GM19193 (cell line): Measurements from ENCODE around the gene RAMAC.

ENCODE experiments used
- POLR2A ChIP-seq: IDR thresholded peaks from 4 replicates; pipeline ENCODE4 v1.6.1; 2011; ENCODE audit not compliant: insufficient read depth, insufficient read length; ENCODE audit errors: extremely low read depth

The RAMAC gene

DNA sequence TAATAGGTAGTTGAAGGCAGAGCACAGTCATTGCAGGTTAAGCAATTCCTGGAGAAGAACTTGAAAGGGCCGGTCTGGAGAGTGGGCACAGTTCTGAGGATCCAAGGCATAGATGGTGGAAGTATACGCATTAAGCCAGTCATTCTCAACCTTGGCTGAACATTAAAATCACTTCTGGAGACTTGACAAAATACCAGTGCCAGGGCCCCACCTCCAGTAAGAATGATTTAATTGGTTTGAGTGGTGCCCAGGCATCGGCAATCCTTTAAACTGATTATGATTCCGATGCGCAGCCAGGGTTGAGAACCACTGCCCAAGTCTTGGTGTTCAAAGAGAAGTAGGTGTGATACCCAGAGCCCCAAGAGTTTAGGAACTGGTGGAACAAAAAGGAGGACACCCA, 26.6 kb upstream of the RAMAC start:
- TF ChIP-seq POLR2A = no peak

DNA sequence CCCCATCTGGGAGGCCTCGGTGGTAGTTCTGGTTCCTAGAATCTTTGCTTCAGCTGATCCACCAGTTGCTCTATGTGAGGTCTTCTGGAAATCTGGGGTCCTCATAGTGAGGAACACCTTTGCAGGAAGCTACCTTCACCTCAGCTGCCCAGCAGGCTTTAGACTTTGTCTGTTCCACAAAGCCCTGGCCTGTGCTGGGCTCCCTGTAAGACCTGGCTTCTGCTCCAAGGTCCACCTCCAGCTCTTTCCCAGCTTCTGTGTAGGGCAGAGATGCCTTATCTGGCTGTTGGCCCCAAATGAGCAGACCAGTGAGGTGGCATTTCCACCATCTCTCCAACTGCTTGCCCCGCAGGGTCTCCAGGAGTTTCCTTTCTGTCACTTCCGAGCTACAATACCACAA, 25.2 kb upstream of the RAMAC start:
- TF ChIP-seq POLR2A = no peak

DNA sequence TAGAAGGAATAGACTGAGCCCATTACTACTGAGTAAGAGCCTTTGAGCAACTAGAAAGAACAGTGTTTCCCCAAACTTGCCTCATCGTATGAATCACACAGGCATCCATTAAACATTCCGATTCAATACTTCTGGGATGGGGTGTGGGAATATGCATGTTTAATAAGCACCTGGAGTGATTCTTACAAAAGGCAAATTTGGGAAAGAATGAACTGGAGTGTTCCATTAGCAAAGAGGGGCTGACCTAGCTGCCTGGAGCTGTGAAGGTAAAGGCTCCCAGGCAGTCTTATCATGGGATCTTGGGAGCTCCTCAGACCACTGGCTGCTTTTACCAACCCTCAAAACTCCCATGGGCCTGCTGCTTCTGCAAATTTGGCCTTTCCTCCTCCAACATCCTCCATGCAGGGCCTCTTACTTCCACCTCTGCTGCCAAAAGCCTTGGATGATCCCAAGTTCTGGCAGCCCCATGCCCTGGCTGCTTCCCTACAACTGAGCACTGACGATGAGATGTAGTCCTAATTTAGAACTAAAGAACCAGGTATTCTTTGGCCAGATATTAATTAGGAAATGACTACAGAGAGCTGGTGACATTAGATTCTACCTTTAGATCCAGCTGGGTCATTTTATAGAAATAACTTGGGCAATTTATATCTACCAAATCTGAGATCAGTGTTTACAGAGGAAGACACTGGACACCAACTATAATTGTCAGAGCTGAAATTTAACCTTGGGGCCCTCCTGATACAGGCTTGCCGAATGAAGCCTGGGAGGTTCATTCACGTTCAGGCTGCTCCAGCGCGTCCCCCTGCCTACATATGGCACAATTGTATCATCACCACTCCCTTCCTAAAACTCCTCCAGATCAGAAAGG, 22.3 kb upstream of the RAMAC start:
- no peak for TF ChIP-seq POLR2A

DNA sequence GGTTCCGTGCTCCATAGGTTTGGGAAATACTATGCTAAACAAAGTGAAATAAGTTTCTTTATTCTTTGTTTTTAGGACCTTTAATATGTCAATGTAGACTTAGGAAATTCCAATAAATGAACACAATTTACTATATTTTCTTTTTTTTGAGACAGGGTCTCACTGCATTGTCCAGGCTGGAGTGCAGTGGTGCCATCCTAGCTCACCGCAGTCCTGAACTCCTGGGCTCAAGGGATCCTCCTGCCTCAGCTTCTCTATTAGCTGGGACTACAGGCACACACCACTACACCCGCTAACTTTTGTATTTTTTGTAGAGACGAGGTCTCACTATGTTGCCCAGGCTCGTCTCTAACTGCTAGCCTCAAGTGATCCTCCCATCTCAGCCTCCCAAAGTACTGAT, 21.1 kb upstream of the RAMAC start:
- TF ChIP-seq POLR2A = no peak

DNA sequence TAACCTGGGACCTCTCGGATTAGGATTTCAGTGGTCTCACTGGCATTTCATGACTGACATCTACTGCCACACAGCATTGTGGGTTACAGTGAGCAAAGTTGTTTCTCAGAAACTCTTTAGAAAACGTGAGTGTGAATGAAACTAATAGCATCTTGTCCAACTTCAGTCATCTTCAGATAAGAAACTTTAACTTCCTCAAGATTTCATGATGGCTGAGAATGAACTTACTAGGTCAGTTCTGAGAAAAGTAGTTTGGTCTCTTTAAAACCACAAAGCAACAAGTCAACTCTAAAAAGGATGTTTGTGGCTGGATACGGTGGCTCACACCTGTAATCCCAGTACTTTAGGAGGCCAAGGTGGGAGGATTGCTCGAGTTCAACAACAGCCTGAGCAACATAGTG, 19.3 kb upstream of the RAMAC start:
- TF ChIP-seq POLR2A = no peak

DNA sequence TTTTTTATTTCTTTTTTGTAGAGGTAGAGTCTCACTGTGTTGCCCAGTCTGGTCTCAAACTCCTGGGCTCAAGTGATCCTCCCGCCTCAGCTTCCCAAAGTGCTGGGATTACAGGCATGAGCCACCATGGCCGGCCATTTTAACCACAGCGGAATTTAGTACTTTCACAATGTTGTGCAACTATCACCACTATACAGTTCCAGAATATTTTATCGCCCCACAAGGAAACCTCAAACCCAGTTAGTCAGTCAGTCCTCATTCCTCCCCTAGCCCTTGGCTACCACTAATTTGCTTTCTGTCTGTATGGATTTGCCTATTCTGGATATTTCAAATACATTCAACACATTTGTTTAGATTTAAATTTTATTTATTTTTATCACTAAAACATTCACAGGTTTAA, 17.9 kb upstream of the RAMAC start:
- no peak for TF ChIP-seq POLR2A

DNA sequence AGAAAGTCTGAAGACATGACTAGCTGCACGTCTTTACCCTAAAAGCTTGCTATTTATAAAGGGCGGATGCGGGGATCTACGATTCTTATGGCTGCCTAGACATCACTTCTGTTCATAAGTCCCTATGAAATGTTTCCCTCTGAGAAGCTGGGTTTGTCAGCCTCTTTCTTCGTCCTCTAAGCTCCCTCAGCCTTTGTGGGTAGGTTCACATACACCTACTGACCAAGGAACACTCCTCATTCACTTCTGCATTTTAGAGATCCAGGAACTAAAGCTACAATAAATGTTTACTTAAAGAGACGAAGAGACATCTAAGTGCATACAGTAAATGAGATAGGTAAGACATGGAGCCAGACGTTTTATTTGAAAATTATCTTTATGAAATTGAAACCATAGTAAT, 16.7 kb upstream of the RAMAC start:
- no peak for TF ChIP-seq POLR2A

DNA sequence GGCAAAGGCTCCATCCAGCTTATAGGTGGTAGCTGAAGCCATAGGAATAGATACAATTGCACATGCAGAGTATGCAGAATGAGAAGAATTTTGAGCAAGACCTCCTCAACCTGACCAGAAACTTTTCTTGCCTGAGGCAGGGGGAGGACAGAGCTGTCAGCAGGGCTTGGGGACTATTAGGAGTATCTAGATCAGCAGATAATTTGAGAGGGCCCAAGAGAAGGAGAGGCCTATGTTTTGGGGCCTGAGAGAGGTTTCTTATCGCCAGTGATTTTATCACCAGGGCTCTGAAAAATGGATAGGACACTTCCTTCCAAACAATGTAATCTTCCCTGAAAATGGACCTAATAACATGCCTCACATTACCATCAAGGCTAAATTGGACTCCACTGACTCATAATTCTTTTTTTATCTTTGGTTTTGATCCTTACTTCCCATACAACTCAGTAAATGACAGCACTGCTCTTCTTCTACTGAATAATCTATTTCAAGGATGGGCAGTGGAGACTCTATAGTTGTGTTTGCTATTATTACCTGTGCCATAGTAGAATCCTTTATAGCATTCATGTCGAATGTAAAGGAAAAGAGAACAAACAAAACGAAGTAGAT, 15.8 kb upstream of the RAMAC start:
- TF ChIP-seq POLR2A = no peak

DNA sequence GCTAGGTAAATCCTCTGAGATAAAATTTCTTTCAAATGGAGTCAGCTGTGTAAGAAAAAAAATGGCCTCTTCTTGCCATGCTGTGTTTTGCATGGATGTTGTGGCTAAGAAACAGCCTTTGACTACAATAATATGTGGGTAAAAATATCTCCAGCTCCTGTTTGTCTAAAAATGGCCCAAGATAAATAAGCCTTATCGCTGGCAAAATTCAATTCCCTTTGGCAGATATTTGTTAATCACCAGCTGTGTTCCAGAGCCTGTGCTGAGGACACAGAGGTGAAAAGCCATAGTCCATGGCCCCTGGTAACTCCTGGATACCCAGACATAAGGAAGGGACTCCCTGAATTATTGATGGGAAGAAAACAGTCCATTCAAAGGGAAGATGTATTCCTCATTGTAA, 15.3 kb upstream of the RAMAC start:
- TF ChIP-seq POLR2A = no peak

DNA sequence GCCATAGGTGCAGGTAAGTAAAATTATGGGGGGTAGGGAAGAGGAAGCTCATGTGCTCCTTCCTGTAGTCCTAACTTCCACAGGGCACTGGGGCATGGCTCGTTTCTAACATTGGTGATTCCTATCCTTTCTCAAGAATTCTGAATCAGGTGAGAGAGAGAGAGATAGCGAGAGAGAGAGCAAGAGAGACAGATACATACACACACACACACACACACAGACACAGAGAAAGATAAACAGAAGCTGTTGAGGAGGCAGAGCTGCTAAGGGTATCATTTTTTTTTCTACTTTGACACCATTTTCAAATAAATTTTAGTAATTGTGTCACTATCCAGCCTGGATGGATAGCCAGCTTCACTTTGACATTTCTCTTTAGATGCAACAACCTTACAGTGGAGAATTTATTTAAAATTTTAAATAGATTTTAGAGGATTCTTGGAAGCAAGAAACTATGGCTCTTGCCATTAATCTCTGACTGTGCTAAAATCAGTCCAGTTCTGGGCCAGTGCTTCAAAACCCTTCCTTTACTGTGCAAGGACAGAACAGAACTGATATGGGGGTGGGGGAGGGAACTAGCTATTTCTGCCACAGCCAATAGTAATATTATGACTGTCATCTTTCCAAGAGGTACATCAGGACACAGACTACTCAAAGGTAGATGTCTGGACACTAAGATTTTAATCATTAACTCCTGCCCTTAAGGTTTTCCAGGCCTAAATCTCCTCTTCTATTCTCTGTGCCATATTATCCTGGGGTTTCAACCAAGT, 14.6 kb upstream of the RAMAC start:
- no peak for TF ChIP-seq POLR2A

DNA sequence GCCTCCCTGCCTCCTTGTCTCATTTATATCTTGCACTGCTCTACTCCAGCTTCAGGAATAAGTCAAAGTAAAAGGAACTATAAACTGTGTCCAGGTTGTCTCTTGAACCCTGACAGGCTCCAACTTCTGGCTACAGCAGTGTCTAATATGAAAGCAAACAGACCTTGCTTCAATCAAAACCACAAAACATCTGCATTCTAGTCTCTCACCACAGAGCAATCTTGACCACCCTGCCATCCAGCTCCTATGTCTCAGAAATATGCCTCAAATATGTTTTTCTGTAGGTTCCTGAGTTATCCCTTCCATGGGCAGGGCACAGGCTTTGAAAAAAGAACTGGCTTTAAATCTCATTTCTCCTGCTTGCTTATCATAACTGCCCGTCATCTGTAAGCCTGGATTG, 13.0 kb upstream of the RAMAC start:
- TF ChIP-seq POLR2A = no peak

DNA sequence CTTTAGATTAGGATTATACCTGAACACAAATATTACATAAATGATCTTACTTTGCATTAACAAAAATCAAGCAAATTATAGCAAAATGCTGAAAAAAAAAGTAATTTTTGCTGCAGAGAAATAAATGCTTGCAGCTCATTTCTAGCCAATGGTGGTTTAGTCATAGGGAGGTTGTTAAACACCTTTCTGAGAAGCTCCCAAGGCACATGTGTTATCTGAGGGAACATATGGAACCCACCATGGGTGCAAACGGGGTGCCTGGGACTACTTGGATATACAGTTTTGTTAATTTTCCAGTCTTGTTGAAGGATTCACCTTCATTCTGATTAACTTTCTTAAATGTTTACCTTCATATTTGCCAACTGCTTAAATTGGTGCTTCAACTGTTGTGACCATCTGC, 8.9 kb upstream of the RAMAC start:
- TF ChIP-seq POLR2A = no peak

DNA sequence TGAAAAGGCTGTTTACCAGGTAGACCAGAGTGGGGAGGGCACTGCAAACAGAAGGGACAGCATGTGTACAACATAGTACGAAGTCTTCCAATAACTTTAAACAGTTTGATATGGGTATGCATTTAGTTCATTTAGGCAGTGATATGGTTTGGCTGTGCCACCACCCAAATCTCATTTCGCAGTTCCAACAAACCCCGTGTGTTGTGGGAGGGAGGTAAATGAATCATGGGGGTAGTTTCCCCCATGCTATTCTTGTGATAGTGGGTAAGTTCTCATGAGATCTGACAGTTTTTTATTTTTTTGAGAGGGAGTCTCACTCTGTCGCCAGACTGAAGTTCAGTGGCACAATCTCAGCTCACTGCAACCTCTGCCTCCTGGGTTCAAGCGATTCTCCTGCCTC, 7.6 kb upstream of the RAMAC start:
- no peak for TF ChIP-seq POLR2A

DNA sequence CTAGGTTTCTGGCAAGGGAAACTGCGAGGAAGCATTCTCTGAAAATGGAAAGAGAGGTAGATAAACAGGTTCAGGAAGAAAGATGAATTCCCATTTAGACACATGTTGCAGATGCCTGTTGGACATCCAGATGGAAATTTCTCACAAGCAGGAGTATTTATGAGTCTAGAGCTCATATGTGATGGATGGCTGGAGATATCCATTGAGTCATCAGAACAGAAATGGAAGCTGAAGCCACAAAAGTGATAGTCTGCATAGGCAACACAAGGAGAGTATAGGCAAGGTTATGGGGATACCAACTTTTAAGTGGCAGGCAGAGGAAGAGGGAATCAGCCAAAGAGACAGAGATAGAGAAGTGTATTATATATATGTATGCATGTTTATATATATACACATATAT, 6.3 kb upstream of the RAMAC start:
- no peak for TF ChIP-seq POLR2A

DNA sequence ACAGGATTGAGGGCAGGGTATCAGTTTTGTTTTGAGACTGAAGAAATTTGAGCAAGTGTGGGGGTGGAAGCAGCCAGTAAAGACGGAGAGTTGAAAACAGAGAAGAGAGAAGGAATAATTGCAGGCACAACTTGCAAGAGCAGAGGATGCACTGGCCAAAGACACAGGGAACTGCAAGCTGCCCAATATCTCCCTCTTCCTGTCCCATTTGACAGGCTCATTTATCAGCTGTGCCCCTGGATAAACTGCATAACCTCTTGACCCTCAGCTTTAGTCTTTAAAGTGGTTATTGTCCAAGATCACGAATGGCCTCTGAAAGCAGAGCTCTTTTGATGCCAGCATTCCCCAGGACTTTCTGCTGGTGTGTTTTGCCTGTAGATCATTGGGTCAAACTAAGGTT, 5.0 kb upstream of the RAMAC start:
- TF ChIP-seq POLR2A = no peak

DNA sequence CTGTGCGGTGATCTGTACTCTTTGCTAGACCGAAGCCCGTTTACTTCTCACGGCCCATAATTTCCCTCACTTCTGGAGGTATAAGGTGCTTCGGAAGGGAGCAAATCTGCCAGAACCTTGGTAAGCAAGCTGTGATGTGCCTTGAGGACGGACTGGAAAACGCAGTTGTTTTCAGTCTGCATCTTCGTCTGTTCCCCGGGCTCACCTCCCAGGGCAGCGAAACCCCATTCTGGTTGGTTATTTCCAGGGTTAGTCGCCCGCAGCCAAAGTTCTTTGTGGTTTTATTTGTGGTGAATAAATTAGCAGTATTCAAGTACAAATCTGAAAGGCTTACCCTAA, 401 bp downstream of the RAMAC start:
- no peak for TF ChIP-seq POLR2A
